ELR (cell line): ENCODE measurements around the gene AKR1D1.
"Not testable (repeated sequence)": the region's sequence is repeated elsewhere in the genome, so short reads cannot be mapped to it uniquely, and the experiment has no call there.

ENCODE experiments used
- DNase-seq: peaks from one replicate; pipeline ENCODE4 v3.0.0-alpha.2; 2015; ENCODE audit warnings: low read depth

The AKR1D1 gene

GRCh38 chr7:138122162-138122561, 45.9 kb downstream of the AKR1D1 start:
- DNase-seq, result no peak

GRCh38 chr7:138125119-138125518, 48.9 kb downstream of the AKR1D1 start:
- DNase-seq, result peak; percentile 50

DNA sequence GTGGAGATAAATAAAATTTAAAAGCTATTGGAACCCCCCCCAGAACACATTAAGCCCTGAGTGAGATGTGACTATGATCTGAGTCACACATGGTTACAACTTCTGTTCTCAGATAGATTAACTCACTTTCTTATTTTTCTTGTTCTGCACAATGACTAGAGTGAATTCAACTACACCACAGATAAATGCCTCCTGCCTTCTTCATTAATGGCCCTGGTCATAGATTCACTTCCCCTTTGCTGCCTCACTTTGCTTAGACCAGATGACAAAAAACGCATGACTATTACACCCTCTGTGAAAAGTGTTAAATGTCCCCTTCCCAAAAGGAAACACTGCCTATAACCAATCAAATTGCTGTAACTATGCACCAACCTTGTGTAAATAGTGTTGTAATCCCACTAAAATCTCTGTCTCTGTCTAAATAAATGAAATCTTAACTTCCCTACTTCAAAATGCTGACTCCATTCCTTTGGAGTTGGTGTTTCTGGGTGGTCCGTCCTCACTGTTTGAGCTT, 49.4 kb downstream of the AKR1D1 start:
- peak; percentile 63 for DNase-seq

DNA sequence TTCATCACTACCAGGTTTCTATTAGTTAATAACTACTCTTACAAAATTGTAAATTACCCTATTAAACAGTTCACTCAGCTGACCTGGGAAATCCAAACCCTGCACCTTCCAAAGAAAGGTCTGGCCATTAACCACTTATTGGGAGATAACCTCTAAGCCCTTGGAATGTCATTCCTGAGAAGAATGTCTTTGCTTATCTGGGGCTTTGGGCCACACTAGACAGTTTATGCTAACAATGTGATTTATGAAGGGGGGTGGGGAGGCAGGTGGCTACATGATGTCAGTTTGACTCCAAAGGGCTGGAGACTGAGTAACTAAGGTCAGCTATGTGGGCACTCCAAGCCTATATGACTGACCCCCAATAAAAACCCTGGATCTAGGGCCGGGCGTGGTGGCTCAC, 50.7 kb downstream of the AKR1D1 start:
- no peak for DNase-seq

DNA sequence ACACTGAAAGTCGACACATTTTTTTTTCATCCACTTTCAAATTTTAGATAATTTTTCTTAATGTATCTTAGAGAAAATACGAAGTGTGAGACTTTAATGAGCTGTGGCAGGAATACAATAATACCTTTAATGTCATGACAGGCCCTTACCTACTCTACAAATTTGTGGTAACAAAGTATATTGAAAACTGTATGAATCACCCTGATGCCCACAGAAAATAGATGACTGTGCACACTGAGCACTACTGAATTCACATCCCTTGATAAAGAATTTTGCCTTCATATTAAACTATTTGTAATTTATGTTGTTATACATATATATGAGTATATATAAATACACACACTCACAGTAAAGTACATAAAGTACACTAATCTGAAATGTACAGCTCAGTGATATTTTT, 51.7 kb downstream of the AKR1D1 start:
- DNase-seq, result no peak

DNA sequence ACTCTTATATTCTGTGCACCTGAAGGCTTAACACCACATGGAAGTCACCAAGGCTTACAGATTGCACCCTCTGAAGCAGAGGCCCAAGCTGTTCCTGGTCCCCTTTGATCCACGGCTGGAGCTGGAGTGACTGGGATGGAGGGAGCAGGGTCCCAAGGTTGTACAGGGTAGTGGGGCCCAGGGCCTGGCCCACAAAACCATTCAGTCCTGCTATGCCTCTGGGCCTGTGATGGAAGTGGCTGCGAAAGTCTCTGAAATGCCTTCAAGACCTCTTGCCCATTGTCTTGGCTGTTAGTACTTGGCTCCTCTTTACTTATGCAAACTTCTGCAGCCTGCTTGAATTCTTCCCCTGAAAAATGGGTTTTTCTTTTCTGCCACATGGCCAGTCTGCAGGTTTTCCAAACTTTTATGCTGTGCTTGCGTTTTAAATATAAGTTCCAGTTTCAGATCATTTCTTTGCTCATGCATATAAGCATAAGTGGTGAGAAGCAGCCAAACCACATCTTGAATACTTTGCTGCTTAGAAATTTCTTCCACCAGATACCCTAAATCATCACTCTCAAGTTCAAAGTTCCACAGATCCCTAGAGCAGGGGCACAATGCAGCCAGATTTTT, 53.4 kb downstream of the AKR1D1 start:
- DNase-seq, result no peak

- no peak for DNase-seq
These were observed 61.3 kb downstream of the AKR1D1 start for GRCh38 chr7:138137423-138138171.

DNA sequence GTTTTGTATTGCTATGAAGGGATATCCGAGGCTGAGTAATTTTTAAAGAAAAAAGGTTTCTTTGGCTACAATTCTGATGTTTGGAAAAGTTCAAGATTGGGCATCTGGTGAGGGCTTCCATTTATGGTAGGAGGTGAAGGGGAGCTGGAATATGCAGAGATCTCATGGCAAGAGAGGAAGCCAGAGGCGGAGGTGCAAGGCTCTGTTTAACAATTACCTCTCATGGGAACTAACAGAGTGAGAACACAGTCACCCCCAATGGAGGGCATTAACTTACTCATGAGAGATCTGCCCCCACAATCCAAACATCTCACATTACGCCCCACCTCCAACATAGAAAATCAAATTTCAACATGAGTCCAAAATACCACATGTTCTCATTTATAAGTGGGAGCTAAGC, 62.0 kb downstream of the AKR1D1 start:
- DNase-seq, result no peak

- no peak for DNase-seq
These were observed 66.4 kb downstream of the AKR1D1 start for GRCh38 chr7:138142583-138143201.

DNA sequence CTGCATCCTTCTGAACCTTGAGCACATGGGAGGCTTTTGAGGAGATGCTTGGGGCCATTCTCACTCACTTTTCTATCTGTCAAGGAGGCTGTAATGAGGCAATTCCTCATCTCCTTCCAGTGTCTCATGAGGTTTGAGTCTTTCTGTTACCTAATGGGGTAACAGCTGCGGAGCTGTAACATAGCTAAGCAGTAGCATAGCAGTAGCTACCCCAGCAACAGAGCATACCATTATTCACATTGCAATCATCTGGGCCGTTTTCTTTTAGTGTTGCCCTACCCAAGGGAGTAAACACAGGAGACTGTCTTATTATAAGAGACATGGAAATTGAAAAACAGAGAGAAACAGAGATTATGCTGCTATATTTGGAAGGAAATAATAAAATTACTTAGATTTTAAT, 68.7 kb downstream of the AKR1D1 start:
- no peak for DNase-seq

GRCh38 chr7:138146221-138146620, 70.0 kb downstream of the AKR1D1 start:
- DNase-seq, result not testable (repeated sequence)

- not testable (repeated sequence) for DNase-seq
These were observed 70.8 kb downstream of the AKR1D1 start for GRCh38 chr7:138146757-138147734.

DNA sequence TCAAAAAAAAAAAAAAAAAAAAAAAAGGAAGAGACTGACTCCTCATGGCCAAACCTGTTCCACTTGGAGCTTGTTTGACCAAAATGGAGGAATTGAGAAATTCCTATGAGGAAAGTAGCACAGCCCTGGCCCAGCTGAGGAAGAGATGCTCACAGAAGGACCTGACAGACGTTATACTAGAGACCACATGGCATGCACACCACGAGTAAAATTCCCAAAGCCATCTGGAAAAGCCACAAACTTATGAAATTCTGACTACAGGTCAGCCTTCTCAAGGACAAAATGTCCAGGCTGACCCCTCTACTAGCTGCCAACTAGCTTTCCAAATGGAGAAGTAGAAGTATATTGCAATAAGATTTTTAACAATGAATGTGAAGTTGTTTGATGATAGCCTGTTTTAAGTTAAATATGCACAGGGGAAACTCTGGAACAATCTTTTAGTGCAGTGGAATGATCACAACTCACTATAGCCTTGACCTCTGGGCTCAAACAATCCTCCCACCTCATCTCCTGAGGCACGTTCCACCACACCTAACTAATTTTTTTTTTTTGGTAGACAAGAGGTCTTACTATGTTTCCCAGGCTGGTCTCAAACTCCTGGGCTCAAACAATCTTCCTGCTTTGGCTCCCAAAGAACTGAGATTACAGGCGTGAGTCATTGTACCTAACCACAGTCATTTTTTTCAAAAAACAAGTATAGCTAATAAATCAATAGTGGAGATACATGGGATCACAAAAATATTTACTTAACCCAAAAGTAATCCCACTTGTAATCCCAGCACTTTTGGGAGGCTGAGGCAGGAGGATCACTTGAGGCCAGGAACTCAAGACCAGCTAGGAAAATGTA, 75.7 kb downstream of the AKR1D1 start:
- DNase-seq, result no peak

- no peak for DNase-seq
These were observed 78.4 kb downstream of the AKR1D1 start for GRCh38 chr7:138154661-138155060.

- no peak for DNase-seq
These were observed 81.4 kb downstream of the AKR1D1 start for GRCh38 chr7:138157702-138158101.

DNA sequence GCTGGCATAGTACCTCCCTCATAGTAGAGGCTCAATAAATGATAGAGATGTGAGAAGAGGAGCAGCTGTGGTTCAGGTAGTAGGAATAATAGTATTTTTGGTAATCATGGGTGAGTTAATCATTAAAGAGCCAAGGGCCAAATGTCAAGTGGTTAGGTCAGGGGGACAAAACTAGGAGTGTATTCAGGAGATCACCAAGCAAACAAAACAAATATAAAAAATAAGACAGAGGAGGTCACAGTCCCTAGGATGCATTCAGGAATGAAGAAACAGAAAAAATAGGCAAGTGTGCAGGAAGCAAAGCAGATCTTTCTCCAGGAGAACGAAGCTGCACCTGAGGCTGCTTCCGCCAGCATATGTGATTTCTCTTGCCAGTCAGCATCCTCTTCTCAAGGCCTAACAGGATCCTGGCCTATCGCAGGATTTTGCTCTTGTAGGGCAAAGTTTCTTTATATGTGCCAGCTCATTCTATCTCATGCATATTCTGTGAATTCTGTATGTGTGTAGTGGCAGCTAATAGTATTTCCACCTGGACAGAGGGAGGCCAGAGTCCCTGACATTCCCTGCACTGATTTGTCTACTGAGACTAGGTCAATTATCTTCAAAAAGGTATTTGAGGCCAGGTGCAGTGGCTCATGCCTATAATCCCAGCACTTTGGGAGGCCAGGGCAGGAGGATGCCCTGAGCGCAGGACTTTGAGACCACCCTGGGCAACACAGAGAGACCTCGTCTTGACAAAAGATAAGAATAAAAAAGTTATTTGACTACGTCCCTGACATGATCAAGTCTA, 82.7 kb downstream of the AKR1D1 start:
- no peak for DNase-seq

GRCh38 chr7:138161600-138162081, 85.4 kb downstream of the AKR1D1 start:
- DNase-seq, result peak; percentile 91

DNA sequence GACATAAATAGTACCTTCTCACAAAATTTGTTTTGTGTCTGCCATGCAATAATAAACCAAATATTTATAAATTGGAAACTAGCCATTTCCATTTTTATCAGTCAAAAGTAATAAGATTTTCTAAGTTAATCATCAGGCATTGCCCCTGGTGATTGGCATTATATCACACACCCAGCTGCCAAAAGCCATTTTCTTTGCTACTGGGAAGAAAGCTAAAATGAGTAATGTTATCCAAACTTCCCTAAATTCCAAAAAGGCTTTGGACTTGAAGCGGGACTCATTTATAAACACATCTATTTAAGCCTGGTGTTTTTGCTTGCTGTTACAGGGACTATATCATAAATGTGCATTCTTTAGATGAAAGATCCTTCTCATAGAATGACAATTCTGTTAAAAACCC, 86.0 kb downstream of the AKR1D1 start:
- no peak for DNase-seq

GRCh38 chr7:138163800-138164199, 87.5 kb downstream of the AKR1D1 start:
- no peak for DNase-seq

DNA sequence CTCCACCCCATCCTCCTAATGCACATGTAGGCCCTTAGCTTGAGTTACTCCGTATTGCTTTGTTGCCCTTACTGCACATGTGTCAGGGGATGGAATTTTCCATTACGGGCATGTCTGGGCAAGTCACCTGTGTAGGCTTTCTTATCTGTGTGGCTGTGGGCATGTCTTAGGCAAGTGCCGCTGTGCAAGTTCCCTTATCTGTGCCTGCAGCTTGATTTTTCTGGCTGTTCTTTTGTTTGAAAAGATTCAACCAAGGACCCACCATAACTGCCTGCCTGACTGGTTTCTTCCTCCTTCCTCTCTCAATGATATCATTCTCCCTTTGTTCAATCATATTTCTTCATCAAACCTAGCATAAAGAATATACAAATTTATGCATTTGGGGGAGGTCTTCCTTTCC, 88.5 kb downstream of the AKR1D1 start:
- no peak for DNase-seq
